Astrocyte (in vitro differentiated cells and primary cell): Measurements from ENCODE around the gene SSBP2. TPM values are rescaled to one million over a fixed set of nuclear protein-coding genes. Genes with fewer than 3 reads are reported as not detected.

Experiments
- DNase-seq: peaks from one replicate; pipeline ENCODE4 v3.0.0-alpha.2; 2010; ENCODE audit warnings: low read depth
- FAIRE-seq: peaks from 2 replicates; lab custom pipeline; 2011; peaks lifted over from hg19 to GRCh38; lab: Jason Lieb, UNC
- H2AFZ ChIP-seq: 2 replicates; pipeline ENCODE4 v1.6.0; 2012; ENCODE audit warnings: low read depth, low read length, inconsistent platforms
- H3K27ac ChIP-seq: 2 replicates; pipeline ENCODE4 v1.5.1; 2011; ENCODE audit warnings: low read depth, low read length, inconsistent platforms
- H3K27me3 ChIP-seq: 2 replicates; pipeline ENCODE4 v1.6.0; 2011; ENCODE audit warnings: low read length, inconsistent platforms; ENCODE audit not compliant: insufficient read depth
- H3K36me3 ChIP-seq: 2 replicates; pipeline ENCODE4 v1.5.1; 2011; ENCODE audit warnings: low read length, inconsistent platforms; ENCODE audit not compliant: insufficient read depth
- H3K4me1 ChIP-seq: 2 replicates; pipeline ENCODE4 v1.5.1; 2011; ENCODE audit warnings: low read length, inconsistent platforms; ENCODE audit not compliant: insufficient read depth
- H3K4me2 ChIP-seq: 2 replicates; pipeline ENCODE4 v1.6.0; 2012; ENCODE audit warnings: low read length, inconsistent platforms
- H3K4me3 ChIP-seq: 2 replicates; pipeline ENCODE4 v1.5.1; 2011; ENCODE audit warnings: low read depth, mild to moderate bottlenecking, low read length, inconsistent platforms; ENCODE audit not compliant: insufficient read depth
- H3K79me2 ChIP-seq: 2 replicates; pipeline ENCODE4 v1.6.0; 2012; ENCODE audit warnings: mild to moderate bottlenecking, low read length, inconsistent platforms; ENCODE audit not compliant: insufficient read depth
- H3K9ac ChIP-seq: 2 replicates; pipeline ENCODE4 v1.6.0; 2012; ENCODE audit warnings: mild to moderate bottlenecking, low read length, inconsistent platforms
- H3K9me3 ChIP-seq: 2 replicates; pipeline ENCODE4 v1.5.1; 2012; ENCODE audit warnings: low read depth, mild to moderate bottlenecking, low read length, inconsistent platforms; ENCODE audit not compliant: insufficient read depth
- H4K20me1 ChIP-seq: 2 replicates; pipeline ENCODE4 v1.6.0; 2012; ENCODE audit warnings: low read length, inconsistent platforms; ENCODE audit not compliant: insufficient read depth
- H3K27ac Mint-ChIP-seq: one replicate; pipeline ENCODE4 v1.8.0; 2021; ENCODE audit warnings: mild to moderate bottlenecking, mixed read lengths; ENCODE audit not compliant: unreplicated experiment
- H3K27me3 Mint-ChIP-seq: one replicate; pipeline ENCODE4 v1.8.0; 2021; ENCODE audit warnings: low read depth, mixed read lengths; ENCODE audit not compliant: unreplicated experiment
- H3K36me3 Mint-ChIP-seq: one replicate; pipeline ENCODE4 v1.8.0; 2021; ENCODE audit warnings: low read depth, mixed read lengths; ENCODE audit not compliant: unreplicated experiment
- H3K4me1 Mint-ChIP-seq: one replicate; pipeline ENCODE4 v1.8.0; 2021; ENCODE audit warnings: low read depth, mixed read lengths; ENCODE audit not compliant: unreplicated experiment
- H3K4me3 Mint-ChIP-seq: one replicate; pipeline ENCODE4 v1.8.0; 2021; ENCODE audit warnings: mild to moderate bottlenecking, moderate library complexity, mixed read lengths; ENCODE audit not compliant: unreplicated experiment
- H3K9me3 Mint-ChIP-seq: one replicate; pipeline ENCODE4 v1.8.0; 2021; ENCODE audit warnings: mild to moderate bottlenecking, mixed read lengths; ENCODE audit not compliant: unreplicated experiment
- EZH2 ChIP-seq: IDR thresholded peaks from 2 replicates; pipeline ENCODE4 v1.6.1; 2012; ENCODE audit warnings: mild to moderate bottlenecking, low read length, inconsistent platforms; ENCODE audit not compliant: insufficient read depth
- total RNA-seq: library from RNA; stranded (reverse); gene quantifications from 2 replicates; pipeline ENCODE4 v1.2.1, GENCODE V29; 2021
- TF ChIP-seq, protein P1 (sequence below): IDR thresholded peaks from 2 replicates; pipeline ENCODE4 v1.5.1; 2011; ENCODE audit warnings: low read depth, mild to moderate bottlenecking, inconsistent platforms, low read length, moderate library complexity; ENCODE audit not compliant: insufficient read depth

Gene SSBP2
- total RNA-seq, 1 donor from 2014 or later, result 59.8 TPM

DNA sequence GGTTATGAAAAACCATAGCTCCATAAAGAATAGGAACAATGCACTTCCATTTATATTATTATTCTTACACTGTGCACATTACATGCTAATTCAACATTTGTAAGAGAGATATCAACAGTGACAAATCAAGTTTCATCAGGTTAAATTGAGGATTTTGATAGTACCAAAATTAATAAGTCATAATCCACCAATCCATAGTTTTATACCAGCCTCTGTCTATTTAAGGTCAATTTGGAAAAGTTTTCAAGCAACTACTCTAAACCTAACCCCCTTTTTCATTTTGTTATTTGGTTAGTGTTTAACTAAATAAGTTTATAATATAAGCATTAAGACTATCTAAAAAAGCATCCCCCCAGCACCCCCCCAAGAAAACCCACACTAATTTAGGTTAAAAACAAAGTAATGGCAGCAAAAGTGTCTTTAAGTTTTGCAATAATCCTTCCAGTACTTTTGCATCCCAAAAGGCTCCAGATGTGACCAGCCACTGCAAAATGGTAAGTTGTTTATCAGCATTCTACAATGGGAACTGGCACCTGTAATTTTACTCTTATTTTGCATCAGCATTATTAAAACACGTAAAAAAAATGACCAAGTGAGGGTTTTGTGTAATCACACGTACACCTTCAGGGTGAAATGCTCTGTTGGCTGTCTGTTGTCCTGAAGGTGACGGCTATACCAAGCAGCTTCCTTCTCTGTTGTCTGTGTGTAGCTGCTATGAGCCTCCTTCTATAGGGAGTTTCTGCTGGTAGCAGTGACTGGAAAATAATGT is 36.8 kb upstream of the SSBP2 start:
- TF ChIP-seq EZH2, result no peak
- TF ChIP-seq, protein P1, sequence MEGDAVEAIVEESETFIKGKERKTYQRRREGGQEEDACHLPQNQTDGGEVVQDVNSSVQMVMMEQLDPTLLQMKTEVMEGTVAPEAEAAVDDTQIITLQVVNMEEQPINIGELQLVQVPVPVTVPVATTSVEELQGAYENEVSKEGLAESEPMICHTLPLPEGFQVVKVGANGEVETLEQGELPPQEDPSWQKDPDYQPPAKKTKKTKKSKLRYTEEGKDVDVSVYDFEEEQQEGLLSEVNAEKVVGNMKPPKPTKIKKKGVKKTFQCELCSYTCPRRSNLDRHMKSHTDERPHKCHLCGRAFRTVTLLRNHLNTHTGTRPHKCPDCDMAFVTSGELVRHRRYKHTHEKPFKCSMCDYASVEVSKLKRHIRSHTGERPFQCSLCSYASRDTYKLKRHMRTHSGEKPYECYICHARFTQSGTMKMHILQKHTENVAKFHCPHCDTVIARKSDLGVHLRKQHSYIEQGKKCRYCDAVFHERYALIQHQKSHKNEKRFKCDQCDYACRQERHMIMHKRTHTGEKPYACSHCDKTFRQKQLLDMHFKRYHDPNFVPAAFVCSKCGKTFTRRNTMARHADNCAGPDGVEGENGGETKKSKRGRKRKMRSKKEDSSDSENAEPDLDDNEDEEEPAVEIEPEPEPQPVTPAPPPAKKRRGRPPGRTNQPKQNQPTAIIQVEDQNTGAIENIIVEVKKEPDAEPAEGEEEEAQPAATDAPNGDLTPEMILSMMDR, result no peak
- Histone ChIP-seq H3K27me3 (no peaks in the 10 kb centered on the region), H3K9ac (no peak overlapping the region), H3K9me3 (no peaks in the 10 kb centered on the region), H3K4me1 (peaks cover 5% of the 10 kb centered on the region), H4K20me1 (no peaks in the 10 kb centered on the region), H3K4me2 (peak overlapping the region; percentile 3), H3K27ac (no peak overlapping the region), H3K36me3 (no peaks in the 10 kb centered on the region), H3K79me2 (no peaks in the 10 kb centered on the region), H2AFZ (peak overlapping the region; percentile 38), H3K4me3 (no peak overlapping the region)
- DNase-seq, result peak; percentile 69
- H3K4me1 Mint-ChIP-seq, result peaks cover 25% of the 10 kb centered on the region
- no peaks in the 10 kb centered on the region for H3K9me3 Mint-ChIP-seq
- no peaks in the 10 kb centered on the region for H3K36me3 Mint-ChIP-seq
- no peak overlapping the region for H3K4me3 Mint-ChIP-seq
- peak overlapping the region; percentile 79 for H3K27ac Mint-ChIP-seq
- no peak for FAIRE-seq
- no peaks in the 10 kb centered on the region for H3K27me3 Mint-ChIP-seq

DNA sequence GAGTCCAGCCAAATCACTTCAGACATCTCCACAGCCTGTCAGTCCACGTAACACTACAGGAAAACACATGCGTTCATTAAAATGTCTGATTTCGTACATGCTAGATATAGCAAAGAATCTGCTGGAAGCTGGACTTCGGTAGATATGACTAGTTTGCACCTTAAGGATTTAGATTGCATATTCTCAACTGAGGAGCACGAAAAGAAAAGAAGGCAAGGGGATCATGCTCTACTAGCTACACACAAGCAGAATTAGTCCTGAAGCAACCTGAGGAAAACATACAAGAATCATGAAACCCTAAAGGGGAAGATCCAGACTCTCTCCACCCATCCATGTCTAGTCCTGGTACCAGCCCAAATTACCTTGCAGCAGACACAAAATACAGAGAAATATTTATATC is 36.1 kb upstream of the SSBP2 start:
- TF ChIP-seq EZH2, result no peak
- TF ChIP-seq, protein P1, result no peak
- no peak for DNase-seq
- no peak overlapping the region for H3K4me3 Mint-ChIP-seq
- Histone ChIP-seq H3K4me1 (peaks cover 5% of the 10 kb centered on the region), H3K9ac (no peak overlapping the region), H3K79me2 (no peaks in the 10 kb centered on the region), H3K9me3 (no peaks in the 10 kb centered on the region), H3K27me3 (no peaks in the 10 kb centered on the region), H3K4me3 (no peak overlapping the region), H3K4me2 (no peak overlapping the region), H3K27ac (no peak overlapping the region), H4K20me1 (no peaks in the 10 kb centered on the region), H2AFZ (no peak overlapping the region), H3K36me3 (no peaks in the 10 kb centered on the region)
- no peak for FAIRE-seq
- no peak overlapping the region for H3K27ac Mint-ChIP-seq
- no peaks in the 10 kb centered on the region for H3K36me3 Mint-ChIP-seq
- H3K4me1 Mint-ChIP-seq, result peaks cover 25% of the 10 kb centered on the region
- no peaks in the 10 kb centered on the region for H3K27me3 Mint-ChIP-seq
- H3K9me3 Mint-ChIP-seq, result no peaks in the 10 kb centered on the region

- Mint-ChIP-seq H3K4me1 (peaks cover 25% of the 10 kb centered on the region), H3K9me3 (no peaks in the 10 kb centered on the region), H3K4me3 (no peak overlapping the region), H3K27me3 (no peaks in the 10 kb centered on the region), H3K27ac (peak overlapping the region; percentile 6), H3K36me3 (no peaks in the 10 kb centered on the region)
- Histone ChIP-seq H3K9me3 (no peaks in the 10 kb centered on the region), H3K4me3 (no peak overlapping the region), H3K4me2 (no peak overlapping the region), H3K27me3 (no peaks in the 10 kb centered on the region), H3K4me1 (peaks cover 5% of the 10 kb centered on the region), H4K20me1 (no peaks in the 10 kb centered on the region), H3K36me3 (no peaks in the 10 kb centered on the region), H3K27ac (no peak overlapping the region), H3K9ac (no peak overlapping the region), H3K79me2 (no peaks in the 10 kb centered on the region), H2AFZ (no peak overlapping the region)
- TF ChIP-seq EZH2, result no peak
- TF ChIP-seq, protein P1, result no peak
- FAIRE-seq (no peak), DNase-seq (no peak)
Observed at GRCh38 chr5:81786496-81786895, 35.6 kb upstream of the SSBP2 start.
